SJSA1 (cell line): ENCODE measurements around the gene CISD1. TPM values are rescaled to one million over a fixed set of nuclear protein-coding genes. Genes with fewer than 3 reads are reported as not detected.
"Not testable (repeated sequence)": the region's sequence is repeated elsewhere in the genome, so short reads cannot be mapped to it uniquely, and the experiment has no call there.

Experiments used
- DNase-seq, 2 experiments: peaks; one replicate each; pipeline ENCODE4 v3.0.0-alpha.2; 2015 to 2020; ENCODE audit warnings: low spot score in 2 of 2, low read depth in 1 of 2
- H3K27ac ChIP-seq: fragments of 250-450 bp; sonication (Bioruptor Pico); 2 replicates; pipeline ENCODE4 v1.5.1; 2020; ENCODE audit warnings: mild to moderate bottlenecking, moderate library complexity
- H3K27me3 ChIP-seq: fragments of 250-450 bp; sonication (Bioruptor Pico); replicated peaks from 2 replicates; pipeline ENCODE4 v1.5.1; 2020; ENCODE audit warnings: mild to moderate bottlenecking, moderate library complexity
- H3K36me3 ChIP-seq: fragments of 250-450 bp; sonication (Bioruptor Pico); 2 replicates; pipeline ENCODE4 v1.5.1; 2020; ENCODE audit warnings: mild to moderate bottlenecking
- H3K4me1 ChIP-seq: fragments of 250-450 bp; sonication (Bioruptor Pico); replicated peaks from 2 replicates; pipeline ENCODE4 v1.6.1; 2021; ENCODE audit warnings: mild to moderate bottlenecking
- H3K4me3 ChIP-seq: fragments of 250-450 bp; sonication (Bioruptor Pico); 2 replicates; pipeline ENCODE4 v1.5.1; 2020; ENCODE audit warnings: mild to moderate bottlenecking
- H3K9me3 ChIP-seq: fragments of 250-450 bp; sonication (Bioruptor Pico); replicated peaks from 2 replicates; pipeline ENCODE4 v1.5.1; 2020; ENCODE audit warnings: mild to moderate bottlenecking
- total RNA-seq: library from RNA; depleted of rRNA; stranded (reverse); fragments of >200 nt; shearing (Covaris generic); gene quantifications from 2 replicates; pipeline ENCODE4 v1.2.3, GENCODE V29; 2014

The CISD1 gene
- total RNA-seq, 1 experiment from 2014 or later = 52.3 TPM

DNA sequence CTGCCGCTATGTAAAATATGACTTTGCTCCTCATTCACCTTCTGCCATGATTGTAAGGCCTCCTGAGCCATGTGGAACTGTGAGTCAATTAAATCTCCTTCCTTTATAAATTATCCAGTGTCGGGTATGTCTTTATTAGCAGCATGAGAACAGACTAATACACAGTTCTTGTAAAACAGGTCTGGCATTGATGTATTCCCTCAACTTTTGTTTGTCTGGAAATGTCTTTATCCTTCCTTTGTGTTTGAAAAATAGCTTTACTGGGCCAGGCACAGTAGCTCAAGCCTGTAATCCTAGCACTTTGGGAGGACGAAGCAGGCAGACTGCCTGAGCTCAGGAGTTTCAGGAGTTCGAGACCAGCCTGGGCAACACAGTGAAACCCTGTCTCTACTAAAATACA lies 15.8 kb upstream of the CISD1 start:
- H3K4me3 ChIP-seq = no peak overlapping the region
- H3K36me3 ChIP-seq = no peaks in the 10 kb centered on the region
- no peak overlapping the region for H3K27ac ChIP-seq
- no peaks in the 10 kb centered on the region for H3K27me3 ChIP-seq
- DNase-seq = no peak
- no peaks in the 10 kb centered on the region for H3K4me1 ChIP-seq
- H3K9me3 ChIP-seq = no peaks in the 10 kb centered on the region

- no peak for DNase-seq
- no peaks in the 10 kb centered on the region for H3K9me3 ChIP-seq
- no peaks in the 10 kb centered on the region for H3K36me3 ChIP-seq
- no peak overlapping the region for H3K27ac ChIP-seq
- no peaks in the 10 kb centered on the region for H3K4me1 ChIP-seq
- no peak overlapping the region for H3K4me3 ChIP-seq
- H3K27me3 ChIP-seq = no peaks in the 10 kb centered on the region
These were observed 14.3 kb upstream of the CISD1 start for GRCh38 chr10:58254644-58255043.

DNA sequence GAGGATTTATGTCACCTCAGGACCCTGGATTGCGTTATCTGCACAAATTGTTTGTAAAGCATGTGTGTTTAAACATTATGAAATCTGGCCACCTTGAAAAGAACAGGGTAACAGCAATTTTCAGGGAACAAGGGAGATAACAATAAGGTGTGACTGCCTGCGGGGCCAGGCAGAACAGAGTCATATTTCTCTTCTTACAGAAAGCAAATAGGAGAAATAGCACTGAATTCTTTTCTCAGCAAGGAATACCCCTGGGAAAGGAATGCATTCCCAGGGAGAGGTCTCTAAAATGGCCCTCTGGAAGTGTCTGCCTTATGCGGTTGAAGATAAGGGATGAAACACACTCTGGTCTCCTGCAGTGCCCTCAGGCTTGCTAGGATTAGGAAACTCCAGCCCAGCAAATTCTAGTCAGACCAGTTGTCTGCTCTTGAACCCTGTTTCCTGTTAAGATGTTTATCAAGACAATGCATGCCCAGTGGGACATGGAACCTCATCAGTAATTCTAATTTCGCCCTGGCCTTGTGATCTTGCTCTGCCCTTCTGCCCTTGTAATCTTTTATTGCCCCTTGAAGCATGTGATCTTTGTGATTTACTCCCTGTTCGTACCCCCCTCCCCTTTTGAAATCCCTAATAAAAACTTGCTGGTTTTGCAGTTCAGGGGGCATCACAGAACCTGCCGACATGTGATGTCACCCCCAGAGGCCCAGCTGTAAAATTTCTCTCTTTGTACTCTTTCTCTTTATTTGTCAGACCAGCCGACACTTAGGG lies 12.8 kb upstream of the CISD1 start:
- not testable (repeated sequence) for H3K4me1 ChIP-seq, H3K4me3 ChIP-seq, H3K27me3 ChIP-seq, DNase-seq, H3K36me3 ChIP-seq, H3K9me3 ChIP-seq, H3K27ac ChIP-seq

- Histone ChIP-seq H3K36me3 (no peaks in the 10 kb centered on the region), H3K27me3 (no peaks in the 10 kb centered on the region), H3K27ac (no peak overlapping the region), H3K4me3 (no peak overlapping the region), H3K4me1 (0 out of 2 replicates have a peak, but pooled peaks cover 3% of the 10 kb centered on the region), H3K9me3 (no peaks in the 10 kb centered on the region)
- DNase-seq = no peak
These were observed 9.8 kb upstream of the CISD1 start for GRCh38 chr10:58258977-58259692.

GRCh38 chr10:58260334-58260733 lies 8.6 kb upstream of the CISD1 start:
- Histone ChIP-seq H3K4me1 (peaks cover 8% of the 10 kb centered on the region), H3K27ac (no peak overlapping the region), H3K36me3 (no peaks in the 10 kb centered on the region), H3K4me3 (no peak overlapping the region), H3K9me3 (no peaks in the 10 kb centered on the region), H3K27me3 (no peaks in the 10 kb centered on the region)
- no peak for DNase-seq

GRCh38 chr10:58262766-58263165 lies 6.2 kb upstream of the CISD1 start:
- H3K9me3 ChIP-seq = no peaks in the 10 kb centered on the region
- H3K27ac ChIP-seq = no peak overlapping the region
- no peaks in the 10 kb centered on the region for H3K27me3 ChIP-seq
- no peak overlapping the region for H3K4me3 ChIP-seq
- peaks cover 10% of the 10 kb centered on the region for H3K4me1 ChIP-seq
- no peak for DNase-seq
- peaks cover 4% of the 10 kb centered on the region; the same call in 1 of the 2 replicates for H3K36me3 ChIP-seq

- Histone ChIP-seq H3K27ac (peak overlapping the region; percentile 77), H3K4me1 (peaks cover 17% of the 10 kb centered on the region), H3K4me3 (no peak overlapping the region), H3K36me3 (peaks cover 4% of the 10 kb centered on the region; the same call in 1 of the 2 replicates), H3K9me3 (no peaks in the 10 kb centered on the region), H3K27me3 (no peaks in the 10 kb centered on the region)
- DNase-seq = peak in 1 of 2 experiments; percentile 54
These were observed 4.2 kb upstream of the CISD1 start for GRCh38 chr10:58264780-58265179.

GRCh38 chr10:58265249-58265648 lies 3.7 kb upstream of the CISD1 start:
- Histone ChIP-seq H3K9me3 (no peaks in the 10 kb centered on the region), H3K4me3 (no peak overlapping the region; the same call in 1 of the 2 replicates), H3K27me3 (no peaks in the 10 kb centered on the region), H3K4me1 (peaks cover 17% of the 10 kb centered on the region), H3K36me3 (peaks cover 4% of the 10 kb centered on the region; the same call in 1 of the 2 replicates), H3K27ac (peak overlapping the region; percentile 77)
- DNase-seq = peak in 1 of 2 experiments; percentile 23

- Histone ChIP-seq H3K36me3 (peaks cover 4% of the 10 kb centered on the region; the same call in 1 of the 2 replicates), H3K4me3 (peak overlapping the region; percentile 60), H3K9me3 (no peaks in the 10 kb centered on the region), H3K27me3 (no peaks in the 10 kb centered on the region), H3K4me1 (peaks cover 22% of the 10 kb centered on the region), H3K27ac (peak overlapping the region; percentile 77)
- DNase-seq = peak in 1 of 2 experiments; percentile 50
These were observed 2.7 kb upstream of the CISD1 start for GRCh38 chr10:58266003-58266825.

DNA sequence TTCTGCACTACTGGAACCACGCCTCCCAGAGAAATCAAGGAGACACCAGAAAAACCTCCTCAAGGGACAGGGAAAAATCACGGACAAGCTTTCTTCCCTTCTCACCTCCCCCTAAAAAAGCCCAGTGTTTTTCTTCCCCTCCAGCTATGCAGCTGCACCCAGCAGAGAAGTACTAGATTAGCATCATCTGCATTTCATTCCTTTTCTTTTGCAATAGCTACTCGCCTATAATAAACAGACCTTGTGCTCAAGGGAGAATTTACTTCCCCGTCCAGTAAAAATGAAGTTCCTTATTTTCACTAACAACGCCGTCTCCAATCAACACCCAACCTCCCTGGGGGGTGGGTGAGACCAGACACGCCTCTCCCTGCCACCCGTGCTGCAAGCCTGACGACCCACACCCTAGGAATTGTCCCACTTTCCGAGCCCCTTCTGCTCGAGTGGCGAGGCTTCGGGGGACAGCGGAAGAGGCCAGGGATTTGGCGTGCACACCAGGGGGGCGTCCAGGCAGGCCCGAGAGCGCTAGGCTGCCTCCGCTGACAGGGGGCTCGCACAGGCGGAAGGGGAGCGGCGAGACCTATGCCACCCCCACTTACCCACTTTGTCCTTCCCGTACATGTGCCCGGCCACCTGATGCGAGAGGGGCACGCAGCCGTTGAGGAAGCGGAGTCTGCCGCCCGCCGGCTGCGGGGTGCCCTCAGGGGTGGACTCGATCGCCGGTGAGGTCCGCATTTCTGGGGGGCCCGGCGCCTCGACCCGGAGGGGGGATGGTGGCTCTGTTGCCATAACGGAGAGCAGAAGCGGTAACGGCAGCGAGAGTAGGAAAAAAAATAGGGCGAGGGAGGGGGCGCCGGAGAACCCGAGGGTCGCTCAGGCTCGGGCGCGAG lies 1.9 kb upstream of the CISD1 start:
- peak overlapping the region; percentile 77 for H3K27ac ChIP-seq
- H3K36me3 ChIP-seq = peaks cover 4% of the 10 kb centered on the region; the same call in 1 of the 2 replicates
- peak; percentile 47 to 70 for DNase-seq
- peaks cover 22% of the 10 kb centered on the region for H3K4me1 ChIP-seq
- H3K27me3 ChIP-seq = no peaks in the 10 kb centered on the region
- H3K4me3 ChIP-seq = peak overlapping the region; percentile 60
- H3K9me3 ChIP-seq = no peaks in the 10 kb centered on the region

- Histone ChIP-seq H3K27me3 (no peaks in the 10 kb centered on the region), H3K36me3 (peaks cover 4% of the 10 kb centered on the region; the same call in 1 of the 2 replicates), H3K27ac (peak within 1 kb of the TSS; percentile 77), H3K4me1 (peaks cover 22% of the 10 kb centered on the region), H3K4me3 (peak within 1 kb of the TSS; percentile 60), H3K9me3 (no peaks in the 10 kb centered on the region)
- DNase-seq = peak; percentile 93
These were observed 1.1 kb upstream of the CISD1 start, which contains the start of gene IPMK for GRCh38 chr10:58267713-58268453. TSS of gene IPMK (minus strand) at chr10:58267894. CDS start at chr10:58267611, 283 bp downstream.

GRCh38 chr10:58268454-58268945 lies 462 bp upstream of the CISD1 start:
- Histone ChIP-seq H3K36me3 (peaks cover 4% of the 10 kb centered on the region; the same call in 1 of the 2 replicates), H3K4me1 (peaks cover 22% of the 10 kb centered on the region), H3K4me3 (peak overlapping the region; percentile 60), H3K9me3 (no peaks in the 10 kb centered on the region), H3K27me3 (no peaks in the 10 kb centered on the region), H3K27ac (peak overlapping the region; percentile 77)
- no peak for DNase-seq
